GM18951 (cell line): ENCODE data around the gene OR2F2.

Experiments used
- POLR2A ChIP-seq: IDR thresholded peaks from 4 replicates; pipeline ENCODE4 v1.6.1; 2011; ENCODE audit warnings: mild to moderate bottlenecking; ENCODE audit not compliant: insufficient read length, insufficient read depth; ENCODE audit errors: extremely low read depth
- in situ Hi-C: fragments of 300-500 bp; cut with MboI; formaldehyde crosslinking; loops from one replicate; pipeline ENCODE4 v1.12.0; 2022; ENCODE audit warnings: low sequenced_read_pairs, mixed read lengths, inconsistent platforms; ENCODE audit not compliant: unreplicated experiment

The OR2F2 gene

GRCh38 chr7:143938379-143939243 lies 3.6 kb downstream of the OR2F2 start:
- in situ Hi-C loops = no loop called here
- no peak for TF ChIP-seq POLR2A

- in situ Hi-C loops = no loop called here
- no peak for TF ChIP-seq POLR2A
Measured at GRCh38 chr7:143945423-143945822, 10.4 kb downstream of the OR2F2 start.

GRCh38 chr7:143947111-143947510 lies 12.1 kb downstream of the OR2F2 start:
- TF ChIP-seq POLR2A = no peak
- in situ Hi-C loops = no loop called here

- no peak for TF ChIP-seq POLR2A
- in situ Hi-C loops = no loop called here
Measured at GRCh38 chr7:143948733-143949132, 13.7 kb downstream of the OR2F2 start.

GRCh38 chr7:143953421-143953820 lies 18.4 kb downstream of the OR2F2 start:
- TF ChIP-seq POLR2A = no peak
- in situ Hi-C loops = no loop called here

- in situ Hi-C loops = no loop called here
- no peak for TF ChIP-seq POLR2A
Measured at GRCh38 chr7:143954135-143954534, 19.1 kb downstream of the OR2F2 start.

- TF ChIP-seq POLR2A = no peak
- in situ Hi-C loops = no loop called here
Measured at GRCh38 chr7:143954544-143954943, 19.5 kb downstream of the OR2F2 start, which contains the start of gene OR2F1. TSS of gene OR2F1 (plus strand) at chr7:143954844. CDS start at chr7:143959971, 5,127 bp downstream.

GRCh38 chr7:143958781-143959180 lies 23.7 kb downstream of the OR2F2 start:
- TF ChIP-seq POLR2A = no peak
- in situ Hi-C loops = no loop called here

- in situ Hi-C loops = no loop called here
- no peak for TF ChIP-seq POLR2A
Measured at GRCh38 chr7:143960813-143961610, 26.0 kb downstream of the OR2F2 start.

- in situ Hi-C loops = no loop called here
- no peak for TF ChIP-seq POLR2A
Measured at GRCh38 chr7:143965280-143965679, 30.2 kb downstream of the OR2F2 start.

- TF ChIP-seq POLR2A = no peak
- in situ Hi-C loops = no loop called here
Measured at GRCh38 chr7:143967398-143967797, 32.4 kb downstream of the OR2F2 start.

- in situ Hi-C loops = no loop called here
Measured at GRCh38 chr7:143973870-143974416, 38.9 kb downstream of the OR2F2 start.

GRCh38 chr7:143974459-143974858 lies 39.4 kb downstream of the OR2F2 start:
- in situ Hi-C loops = no loop called here
- TF ChIP-seq POLR2A = no peak

More at GRCh38 chr7:143973870-143974416, 38.9 kb downstream of the OR2F2 start:
- no peak for TF ChIP-seq POLR2A
